HepG2 (cell line): ENCODE data around the gene FCGBP. TPM values are rescaled to one million over a fixed set of nuclear protein-coding genes. Genes with fewer than 3 reads are reported as not detected.

Experiments
- AKAP8 ChIP-seq: sonication (generic); formaldehyde crosslinking; IDR thresholded peaks from 2 replicates; pipeline ENCODE4 v1.5.1; 2020; ENCODE audit warnings: mild to moderate bottlenecking, missing genetic modification reagents
- KDM2A ChIP-seq: sonication (generic); formaldehyde crosslinking; IDR thresholded peaks from 2 replicates; pipeline ENCODE4 v1.4.0; 2020; ENCODE audit warnings: low read depth, missing genetic modification reagents, borderline replicate concordance
- MBNL3 ChIP-seq: fragments of 250-450 bp; sonication (Bioruptor Pico); conservative IDR thresholded peaks from 2 replicates; pipeline ENCODE4 v1.8.0; 2022; ENCODE audit warnings: mild to moderate bottlenecking, inconsistent platforms
- NCOA2 ChIP-seq: sonication (generic); formaldehyde crosslinking; IDR thresholded peaks from 2 replicates; pipeline ENCODE4 v1.8.0; 2022; ENCODE audit warnings: inconsistent platforms
- POLR2A ChIP-seq, 2 experiments: IDR thresholded peaks; 2 replicates each; pipeline ENCODE4 v1.6.1; 2011; ENCODE audit warnings: low read depth in 2 of 2, low read length in 2 of 2, mild to moderate bottlenecking in 1 of 2, moderate library complexity in 1 of 2; ENCODE audit not compliant: insufficient read depth in 1 of 2
- RELA ChIP-seq: sonication (generic); formaldehyde crosslinking; IDR thresholded peaks from 2 replicates; pipeline ENCODE4 v1.4.0; 2020; ENCODE audit warnings: missing genetic modification reagents
- SMARCE1 ChIP-seq: fragments of 450-650 bp; IDR thresholded peaks from 2 replicates; pipeline ENCODE4 v1.6.1; 2017; ENCODE audit warnings: borderline replicate concordance
- SP2 ChIP-seq: sonication (generic); formaldehyde crosslinking; IDR thresholded peaks from 2 replicates; pipeline ENCODE4 v1.5.1; 2020; ENCODE audit warnings: mild to moderate bottlenecking, missing genetic modification reagents
- YY1 ChIP-seq: IDR thresholded peaks from 2 replicates; pipeline ENCODE4 v1.6.1; 2011; ENCODE audit warnings: low read length, low read depth, moderate library complexity, mild to moderate bottlenecking; ENCODE audit not compliant: insufficient read depth, insufficient replicate concordance
- ZNF232 ChIP-seq: sonication (generic); formaldehyde crosslinking; IDR thresholded peaks from 2 replicates; pipeline ENCODE4 v1.4.0; 2020; ENCODE audit warnings: missing genetic modification reagents, borderline replicate concordance
- ZNF331 ChIP-seq: sonication (generic); formaldehyde crosslinking; IDR thresholded peaks from 2 replicates; pipeline ENCODE4 v1.4.0; 2020; ENCODE audit warnings: missing genetic modification reagents
- ZNF619 ChIP-seq: sonication (generic); formaldehyde crosslinking; IDR thresholded peaks from 2 replicates; pipeline ENCODE4 v1.4.0; 2020; ENCODE audit warnings: mild to moderate bottlenecking, missing genetic modification reagents
- ZNF772 ChIP-seq: sonication (generic); formaldehyde crosslinking; IDR thresholded peaks from 2 replicates; pipeline ENCODE4 v1.5.0; 2020; ENCODE audit warnings: mild to moderate bottlenecking, missing genetic modification reagents
- ZNF790 ChIP-seq: sonication (generic); formaldehyde crosslinking; IDR thresholded peaks from 2 replicates; pipeline ENCODE4 v1.8.0; 2022; ENCODE audit warnings: missing genetic modification reagents, mild to moderate bottlenecking, borderline replicate concordance
- polyA plus RNA-seq, 8 experiments: library from polyadenylated mRNA; depleted of rRNA in 3 of 8; stranded (reverse) in 7 of 8; unstranded in 1 of 8; fragments of >200 nt; fragmentation: Illumina TruSeq in 4 of 8; extraction: Trizol in 4 of 8; gene quantifications; 2 replicates each; pipeline versions ENCODE4 v1.2.1 to v1.2.3, GENCODE V29; 2011 to 2016; ENCODE audit warnings: low read depth in 4 of 8, missing spikeins in 1 of 8, mixed read lengths in 1 of 8; ENCODE audit not compliant: insufficient read depth in 1 of 8
- total RNA-seq, 5 experiments: library from RNA; depleted of rRNA; stranded (reverse); fragments of >200 nt; fragmentation: Illumina TruSeq; extraction: Trizol; gene quantifications; 2 replicates each; pipeline ENCODE4 v1.2.3, GENCODE V29; 2016; ENCODE audit warnings: low read depth in 1 of 5
- TF ChIP-seq, protein P1 (sequence below): IDR thresholded peaks from 2 replicates; pipeline ENCODE4 v1.6.1; 2016; ENCODE audit warnings: missing compliant biosample characterization, missing genetic modification reagents, borderline replicate concordance
- TF ChIP-seq, protein P2 (sequence below): sonication (generic); formaldehyde crosslinking; IDR thresholded peaks from 2 replicates; pipeline ENCODE4 v1.4.0; 2020; ENCODE audit warnings: missing genetic modification reagents
- TF ChIP-seq, protein P3 (sequence below): sonication (generic); formaldehyde crosslinking; IDR thresholded peaks from 2 replicates; pipeline ENCODE4; 2020; ENCODE audit warnings: missing genetic modification reagents, mild to moderate bottlenecking, borderline replicate concordance
- TF ChIP-seq, protein P4 (sequence below): sonication (generic); formaldehyde crosslinking; IDR thresholded peaks from 2 replicates; pipeline ENCODE4 v1.5.1; 2020; ENCODE audit warnings: missing genetic modification reagents, mild to moderate bottlenecking, borderline replicate concordance
- TF ChIP-seq, protein P5 (sequence below): sonication (generic); formaldehyde crosslinking; IDR thresholded peaks from 2 replicates; pipeline ENCODE4 v1.4.0; 2020; ENCODE audit warnings: missing genetic modification reagents, borderline replicate concordance
- TF ChIP-seq, protein P6 (sequence below): sonication (generic); formaldehyde crosslinking; IDR thresholded peaks from 2 replicates; pipeline ENCODE4 v1.8.1; 2023; ENCODE audit warnings: mild to moderate bottlenecking, missing genetic modification reagents
- TF ChIP-seq, protein P7 (sequence below): sonication (generic); formaldehyde crosslinking; IDR thresholded peaks from 2 replicates; pipeline ENCODE4 v1.4.0; 2020; ENCODE audit warnings: mild to moderate bottlenecking, missing genetic modification reagents

The FCGBP gene
- total and polyA plus RNA-seq, 2 of the 13 experiments (the other 11 are each of a cell fraction or from before 2014, with no cell fraction given): 1.3 to 7.0 TPM

DNA sequence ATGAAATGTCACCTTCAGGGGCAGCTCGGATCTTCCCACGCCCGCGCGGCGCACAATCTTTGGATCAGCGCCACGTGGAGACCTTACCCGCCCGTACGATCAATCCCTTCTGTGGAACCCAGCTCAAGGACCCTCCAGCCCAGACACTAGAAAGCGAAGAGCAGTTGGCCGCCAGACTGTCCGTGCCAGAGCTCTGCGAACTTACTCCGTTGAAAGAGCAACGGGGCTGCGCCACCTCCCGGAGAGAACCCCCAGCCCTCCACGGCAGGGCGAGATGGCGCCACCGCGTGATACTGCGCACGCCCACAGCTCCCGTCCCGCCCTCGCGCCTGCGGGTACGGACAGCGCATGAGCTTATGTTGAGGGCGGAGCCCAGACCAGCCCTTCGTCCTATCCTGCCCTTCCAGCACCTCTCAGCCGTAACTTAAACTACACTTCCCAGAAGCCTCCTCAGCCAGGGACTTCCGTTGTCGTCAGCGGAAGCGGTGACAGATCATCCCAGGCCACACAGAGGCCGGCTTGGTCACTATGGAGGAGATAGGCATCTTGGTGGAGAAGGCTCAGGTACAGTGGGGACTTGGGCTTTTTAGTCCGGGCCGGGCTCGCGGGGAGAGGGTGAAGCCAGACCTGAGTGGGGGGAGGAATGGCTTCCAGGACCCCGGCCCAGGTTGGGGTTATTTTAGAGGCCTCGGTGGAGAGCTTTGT is 36.4 kb upstream of the FCGBP start, which contains the start of gene PSMC4 (continued):
- TF ChIP-seq SMARCE1 (no peak), MBNL3 (CRISPR knock-in tag) (no peak), AKAP8 (peak; percentile 44; the same call in 1 of the 2 replicates), RELA (CRISPR knock-in tag) (no peak), ZNF619 (CRISPR knock-in tag) (peak; percentile 99), NCOA2 (CRISPR knock-in tag) (peak; percentile 74), ZNF772 (CRISPR knock-in tag) (peak; percentile 84), ZNF331 (CRISPR knock-in tag) (peak; percentile 84), SP2 (CRISPR knock-in tag) (peak; percentile 73), KDM2A (CRISPR knock-in tag) (peak; percentile 88), ZNF790 (CRISPR knock-in tag) (no peak), POLR2A (IDR thresholded peaks at IDR 0.05; ENCODE audit: insufficient read depth in 1 of 2, low read depth in 2 of 2, low read length in 2 of 2) (peak; percentile 71 to 79), ZNF232 (CRISPR knock-in tag) (0 out of 2 replicates have a peak, but pooled peaks have one; percentile 70), YY1 (peak; percentile 86)
- TF ChIP-seq, protein P1, sequence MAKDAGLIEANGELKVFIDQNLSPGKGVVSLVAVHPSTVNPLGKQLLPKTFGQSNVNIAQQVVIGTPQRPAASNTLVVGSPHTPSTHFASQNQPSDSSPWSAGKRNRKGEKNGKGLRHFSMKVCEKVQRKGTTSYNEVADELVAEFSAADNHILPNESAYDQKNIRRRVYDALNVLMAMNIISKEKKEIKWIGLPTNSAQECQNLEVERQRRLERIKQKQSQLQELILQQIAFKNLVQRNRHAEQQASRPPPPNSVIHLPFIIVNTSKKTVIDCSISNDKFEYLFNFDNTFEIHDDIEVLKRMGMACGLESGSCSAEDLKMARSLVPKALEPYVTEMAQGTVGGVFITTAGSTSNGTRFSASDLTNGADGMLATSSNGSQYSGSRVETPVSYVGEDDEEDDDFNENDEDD (CRISPR knock-in tag): peak; percentile 94
- TF ChIP-seq, protein P2, sequence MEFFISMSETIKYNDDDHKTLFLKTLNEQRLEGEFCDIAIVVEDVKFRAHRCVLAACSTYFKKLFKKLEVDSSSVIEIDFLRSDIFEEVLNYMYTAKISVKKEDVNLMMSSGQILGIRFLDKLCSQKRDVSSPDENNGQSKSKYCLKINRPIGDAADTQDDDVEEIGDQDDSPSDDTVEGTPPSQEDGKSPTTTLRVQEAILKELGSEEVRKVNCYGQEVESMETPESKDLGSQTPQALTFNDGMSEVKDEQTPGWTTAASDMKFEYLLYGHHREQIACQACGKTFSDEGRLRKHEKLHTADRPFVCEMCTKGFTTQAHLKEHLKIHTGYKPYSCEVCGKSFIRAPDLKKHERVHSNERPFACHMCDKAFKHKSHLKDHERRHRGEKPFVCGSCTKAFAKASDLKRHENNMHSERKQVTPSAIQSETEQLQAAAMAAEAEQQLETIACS (CRISPR knock-in tag): peak; percentile 61
- TF ChIP-seq, protein P3, sequence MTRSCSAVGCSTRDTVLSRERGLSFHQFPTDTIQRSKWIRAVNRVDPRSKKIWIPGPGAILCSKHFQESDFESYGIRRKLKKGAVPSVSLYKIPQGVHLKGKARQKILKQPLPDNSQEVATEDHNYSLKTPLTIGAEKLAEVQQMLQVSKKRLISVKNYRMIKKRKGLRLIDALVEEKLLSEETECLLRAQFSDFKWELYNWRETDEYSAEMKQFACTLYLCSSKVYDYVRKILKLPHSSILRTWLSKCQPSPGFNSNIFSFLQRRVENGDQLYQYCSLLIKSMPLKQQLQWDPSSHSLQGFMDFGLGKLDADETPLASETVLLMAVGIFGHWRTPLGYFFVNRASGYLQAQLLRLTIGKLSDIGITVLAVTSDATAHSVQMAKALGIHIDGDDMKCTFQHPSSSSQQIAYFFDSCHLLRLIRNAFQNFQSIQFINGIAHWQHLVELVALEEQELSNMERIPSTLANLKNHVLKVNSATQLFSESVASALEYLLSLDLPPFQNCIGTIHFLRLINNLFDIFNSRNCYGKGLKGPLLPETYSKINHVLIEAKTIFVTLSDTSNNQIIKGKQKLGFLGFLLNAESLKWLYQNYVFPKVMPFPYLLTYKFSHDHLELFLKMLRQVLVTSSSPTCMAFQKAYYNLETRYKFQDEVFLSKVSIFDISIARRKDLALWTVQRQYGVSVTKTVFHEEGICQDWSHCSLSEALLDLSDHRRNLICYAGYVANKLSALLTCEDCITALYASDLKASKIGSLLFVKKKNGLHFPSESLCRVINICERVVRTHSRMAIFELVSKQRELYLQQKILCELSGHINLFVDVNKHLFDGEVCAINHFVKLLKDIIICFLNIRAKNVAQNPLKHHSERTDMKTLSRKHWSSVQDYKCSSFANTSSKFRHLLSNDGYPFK (CRISPR knock-in tag): peak; percentile 91
- TF ChIP-seq, protein P4, sequence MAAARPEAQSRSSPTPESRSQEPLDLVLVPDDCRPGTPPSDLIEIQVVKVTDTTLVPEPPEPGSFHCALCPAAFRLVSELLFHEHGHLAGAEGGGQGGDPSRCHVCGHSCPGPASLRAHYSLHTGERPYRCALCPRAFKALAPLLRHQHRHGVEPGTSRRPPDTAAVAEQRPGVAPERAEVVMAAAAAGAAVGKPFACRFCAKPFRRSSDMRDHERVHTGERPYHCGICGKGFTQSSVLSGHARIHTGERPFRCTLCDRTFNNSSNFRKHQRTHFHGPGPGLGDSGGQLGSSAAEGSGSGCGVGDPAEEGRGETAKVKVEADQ (CRISPR knock-in tag): peak; percentile 50; the same call in 1 of the 2 replicates
- TF ChIP-seq, protein P5, sequence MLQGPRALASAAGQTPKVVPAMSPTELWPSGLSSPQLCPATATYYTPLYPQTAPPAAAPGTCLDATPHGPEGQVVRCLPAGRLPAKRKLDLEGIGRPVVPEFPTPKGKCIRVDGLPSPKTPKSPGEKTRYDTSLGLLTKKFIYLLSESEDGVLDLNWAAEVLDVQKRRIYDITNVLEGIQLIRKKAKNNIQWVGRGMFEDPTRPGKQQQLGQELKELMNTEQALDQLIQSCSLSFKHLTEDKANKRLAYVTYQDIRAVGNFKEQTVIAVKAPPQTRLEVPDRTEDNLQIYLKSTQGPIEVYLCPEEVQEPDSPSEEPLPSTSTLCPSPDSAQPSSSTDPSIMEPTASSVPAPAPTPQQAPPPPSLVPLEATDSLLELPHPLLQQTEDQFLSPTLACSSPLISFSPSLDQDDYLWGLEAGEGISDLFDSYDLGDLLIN (CRISPR knock-in tag): no peak; the same call in 1 of the 2 replicates
- TF ChIP-seq, protein P6, sequence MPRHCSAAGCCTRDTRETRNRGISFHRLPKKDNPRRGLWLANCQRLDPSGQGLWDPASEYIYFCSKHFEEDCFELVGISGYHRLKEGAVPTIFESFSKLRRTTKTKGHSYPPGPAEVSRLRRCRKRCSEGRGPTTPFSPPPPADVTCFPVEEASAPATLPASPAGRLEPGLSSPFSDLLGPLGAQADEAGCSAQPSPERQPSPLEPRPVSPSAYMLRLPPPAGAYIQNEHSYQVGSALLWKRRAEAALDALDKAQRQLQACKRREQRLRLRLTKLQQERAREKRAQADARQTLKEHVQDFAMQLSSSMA (CRISPR knock-in tag): peak; percentile 94
- TF ChIP-seq, protein P7, sequence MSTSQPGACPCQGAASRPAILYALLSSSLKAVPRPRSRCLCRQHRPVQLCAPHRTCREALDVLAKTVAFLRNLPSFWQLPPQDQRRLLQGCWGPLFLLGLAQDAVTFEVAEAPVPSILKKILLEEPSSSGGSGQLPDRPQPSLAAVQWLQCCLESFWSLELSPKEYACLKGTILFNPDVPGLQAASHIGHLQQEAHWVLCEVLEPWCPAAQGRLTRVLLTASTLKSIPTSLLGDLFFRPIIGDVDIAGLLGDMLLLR (CRISPR knock-in tag): peak; percentile 41; the same call in 1 of the 2 replicates
